HEK293 (cell line): Measurements from ENCODE around the gene FYCO1.

Experiments
- ZBTB17 ChIP-seq: fragments of 450-650 bp; formaldehyde crosslinking; IDR thresholded peaks from 2 replicates; pipeline ENCODE4 v1.5.1; 2016; ENCODE audit warnings: missing biosample characterization, missing genetic modification characterization
- ZBTB48 ChIP-seq: fragments of 450-650 bp; formaldehyde crosslinking; IDR thresholded peaks from 2 replicates; pipeline ENCODE4 v1.5.1; 2016; ENCODE audit warnings: missing biosample characterization, missing genetic modification characterization
- TF ChIP-seq, protein P1 (sequence below): fragments of 450-650 bp; formaldehyde crosslinking; IDR thresholded peaks from 2 replicates; pipeline ENCODE4 v1.5.1; 2016; ENCODE audit warnings: missing biosample characterization, missing genetic modification characterization
- TF ChIP-seq, protein P2 (sequence below): fragments of 450-650 bp; formaldehyde crosslinking; IDR thresholded peaks from 2 replicates; pipeline ENCODE4 v1.5.1; 2016; ENCODE audit warnings: missing biosample characterization, missing genetic modification characterization
- TF ChIP-seq, protein P3 (sequence below): fragments of 450-650 bp; formaldehyde crosslinking; IDR thresholded peaks from 2 replicates; pipeline ENCODE4 v1.5.1; 2016; ENCODE audit warnings: missing biosample characterization, missing genetic modification characterization
- TF ChIP-seq, protein P4 (sequence below): fragments of 450-650 bp; formaldehyde crosslinking; IDR thresholded peaks from 2 replicates; pipeline ENCODE4 v1.5.1; 2016; ENCODE audit warnings: missing biosample characterization, missing genetic modification characterization

DNA sequence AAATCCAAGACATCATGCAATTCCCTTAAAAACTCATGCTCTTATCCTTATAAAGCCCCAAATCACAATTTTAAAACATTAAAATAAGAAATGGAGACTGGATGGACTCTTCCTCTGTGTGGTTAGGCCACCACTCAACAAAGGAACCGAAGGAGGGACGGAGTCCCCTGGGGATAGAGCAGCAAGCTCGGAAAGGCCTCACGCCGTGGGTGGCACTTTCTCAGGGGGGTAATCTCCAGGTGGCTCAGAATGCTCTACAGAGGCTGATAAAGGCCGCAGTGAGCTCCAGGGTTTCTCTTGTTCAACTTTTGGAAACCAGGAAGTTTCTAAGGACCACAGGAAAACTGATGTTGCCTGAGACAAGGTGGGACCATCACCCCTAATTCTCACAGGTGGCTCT is 86.1 kb downstream of the FYCO1 start:
- TF ChIP-seq, protein P1, sequence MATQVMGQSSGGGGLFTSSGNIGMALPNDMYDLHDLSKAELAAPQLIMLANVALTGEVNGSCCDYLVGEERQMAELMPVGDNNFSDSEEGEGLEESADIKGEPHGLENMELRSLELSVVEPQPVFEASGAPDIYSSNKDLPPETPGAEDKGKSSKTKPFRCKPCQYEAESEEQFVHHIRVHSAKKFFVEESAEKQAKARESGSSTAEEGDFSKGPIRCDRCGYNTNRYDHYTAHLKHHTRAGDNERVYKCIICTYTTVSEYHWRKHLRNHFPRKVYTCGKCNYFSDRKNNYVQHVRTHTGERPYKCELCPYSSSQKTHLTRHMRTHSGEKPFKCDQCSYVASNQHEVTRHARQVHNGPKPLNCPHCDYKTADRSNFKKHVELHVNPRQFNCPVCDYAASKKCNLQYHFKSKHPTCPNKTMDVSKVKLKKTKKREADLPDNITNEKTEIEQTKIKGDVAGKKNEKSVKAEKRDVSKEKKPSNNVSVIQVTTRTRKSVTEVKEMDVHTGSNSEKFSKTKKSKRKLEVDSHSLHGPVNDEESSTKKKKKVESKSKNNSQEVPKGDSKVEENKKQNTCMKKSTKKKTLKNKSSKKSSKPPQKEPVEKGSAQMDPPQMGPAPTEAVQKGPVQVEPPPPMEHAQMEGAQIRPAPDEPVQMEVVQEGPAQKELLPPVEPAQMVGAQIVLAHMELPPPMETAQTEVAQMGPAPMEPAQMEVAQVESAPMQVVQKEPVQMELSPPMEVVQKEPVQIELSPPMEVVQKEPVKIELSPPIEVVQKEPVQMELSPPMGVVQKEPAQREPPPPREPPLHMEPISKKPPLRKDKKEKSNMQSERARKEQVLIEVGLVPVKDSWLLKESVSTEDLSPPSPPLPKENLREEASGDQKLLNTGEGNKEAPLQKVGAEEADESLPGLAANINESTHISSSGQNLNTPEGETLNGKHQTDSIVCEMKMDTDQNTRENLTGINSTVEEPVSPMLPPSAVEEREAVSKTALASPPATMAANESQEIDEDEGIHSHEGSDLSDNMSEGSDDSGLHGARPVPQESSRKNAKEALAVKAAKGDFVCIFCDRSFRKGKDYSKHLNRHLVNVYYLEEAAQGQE, result no peak
- TF ChIP-seq, protein P2, sequence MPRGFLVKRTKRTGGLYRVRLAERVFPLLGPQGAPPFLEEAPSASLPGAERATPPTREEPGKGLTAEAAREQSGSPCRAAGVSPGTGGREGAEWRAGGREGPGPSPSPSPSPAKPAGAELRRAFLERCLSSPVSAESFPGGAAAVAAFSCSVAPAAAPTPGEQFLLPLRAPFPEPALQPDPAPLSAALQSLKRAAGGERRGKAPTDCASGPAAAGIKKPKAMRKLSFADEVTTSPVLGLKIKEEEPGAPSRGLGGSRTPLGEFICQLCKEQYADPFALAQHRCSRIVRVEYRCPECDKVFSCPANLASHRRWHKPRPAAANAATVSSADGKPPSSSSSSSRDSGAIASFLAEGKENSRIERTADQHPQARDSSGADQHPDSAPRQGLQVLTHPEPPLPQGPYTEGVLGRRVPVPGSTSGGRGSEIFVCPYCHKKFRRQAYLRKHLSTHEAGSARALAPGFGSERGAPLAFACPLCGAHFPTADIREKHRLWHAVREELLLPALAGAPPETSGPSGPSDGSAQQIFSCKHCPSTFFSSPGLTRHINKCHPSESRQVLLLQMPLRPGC (tag by site-specific recombination), result no peak
- TF ChIP-seq, protein P3, sequence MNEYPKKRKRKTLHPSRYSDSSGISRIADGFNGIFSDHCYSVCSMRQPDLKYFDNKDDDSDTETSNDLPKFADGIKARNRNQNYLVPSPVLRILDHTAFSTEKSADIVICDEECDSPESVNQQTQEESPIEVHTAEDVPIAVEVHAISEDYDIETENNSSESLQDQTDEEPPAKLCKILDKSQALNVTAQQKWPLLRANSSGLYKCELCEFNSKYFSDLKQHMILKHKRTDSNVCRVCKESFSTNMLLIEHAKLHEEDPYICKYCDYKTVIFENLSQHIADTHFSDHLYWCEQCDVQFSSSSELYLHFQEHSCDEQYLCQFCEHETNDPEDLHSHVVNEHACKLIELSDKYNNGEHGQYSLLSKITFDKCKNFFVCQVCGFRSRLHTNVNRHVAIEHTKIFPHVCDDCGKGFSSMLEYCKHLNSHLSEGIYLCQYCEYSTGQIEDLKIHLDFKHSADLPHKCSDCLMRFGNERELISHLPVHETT (tag by site-specific recombination), result no peak
- no peak for TF ChIP-seq ZBTB17
- TF ChIP-seq, protein P4, sequence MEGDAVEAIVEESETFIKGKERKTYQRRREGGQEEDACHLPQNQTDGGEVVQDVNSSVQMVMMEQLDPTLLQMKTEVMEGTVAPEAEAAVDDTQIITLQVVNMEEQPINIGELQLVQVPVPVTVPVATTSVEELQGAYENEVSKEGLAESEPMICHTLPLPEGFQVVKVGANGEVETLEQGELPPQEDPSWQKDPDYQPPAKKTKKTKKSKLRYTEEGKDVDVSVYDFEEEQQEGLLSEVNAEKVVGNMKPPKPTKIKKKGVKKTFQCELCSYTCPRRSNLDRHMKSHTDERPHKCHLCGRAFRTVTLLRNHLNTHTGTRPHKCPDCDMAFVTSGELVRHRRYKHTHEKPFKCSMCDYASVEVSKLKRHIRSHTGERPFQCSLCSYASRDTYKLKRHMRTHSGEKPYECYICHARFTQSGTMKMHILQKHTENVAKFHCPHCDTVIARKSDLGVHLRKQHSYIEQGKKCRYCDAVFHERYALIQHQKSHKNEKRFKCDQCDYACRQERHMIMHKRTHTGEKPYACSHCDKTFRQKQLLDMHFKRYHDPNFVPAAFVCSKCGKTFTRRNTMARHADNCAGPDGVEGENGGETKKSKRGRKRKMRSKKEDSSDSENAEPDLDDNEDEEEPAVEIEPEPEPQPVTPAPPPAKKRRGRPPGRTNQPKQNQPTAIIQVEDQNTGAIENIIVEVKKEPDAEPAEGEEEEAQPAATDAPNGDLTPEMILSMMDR (tag by site-specific recombination), result no peak
- TF ChIP-seq ZBTB48 (tag by site-specific recombination), result no peak
